Panc1 (cell line): Measurements from ENCODE around the gene GALNT15. TPM values are rescaled to one million over a fixed set of nuclear protein-coding genes. Genes with fewer than 3 reads are reported as not detected.

Source experiments
- ATAC-seq: fragments of 200-7000 bp; cut with Tn5 transposase; 2 replicates; pipeline ENCODE4 v1.9.1; 2020; ENCODE audit warnings: mild to moderate bottlenecking, moderate library complexity
- BruUV-seq: library from RNA; stranded (reverse); fragments of 400-500 nt; replicated peaks from 2 replicates; lab custom pipeline; 2021; lab: Mats Ljungman, UMichigan
- CTCF ChIA-PET: fragments of 300-600 bp; sonication (Branson Sonifier 250); formaldehyde crosslinking; loops from one replicate; lab custom pipeline; 2022; ENCODE audit warnings: antibody characterized with exemption; lab: Charles Lee
- POLR2A ChIA-PET: fragments of 300-600 bp; sonication (Branson Sonifier 250); formaldehyde crosslinking; loops from one replicate; lab custom pipeline; 2022; ENCODE audit warnings: antibody characterized with exemption; lab: Charles Lee
- DNase-seq: peaks from one replicate; pipeline ENCODE4 v3.0.0-alpha.2; 2010; ENCODE audit warnings: low read depth, low spot score
- H3K27ac ChIP-seq: 2 replicates; pipeline ENCODE4 v1.5.1; 2011; ENCODE audit warnings: mild to moderate bottlenecking, low read length, inconsistent platforms
- H3K27me3 ChIP-seq: fragments of 200-500 bp; sonication (Bioruptor generic); 2 replicates; pipeline ENCODE4 v1.6.0; 2014; ENCODE audit warnings: low read length, inconsistent platforms; ENCODE audit not compliant: control insufficient read depth, insufficient read depth
- H3K36me3 ChIP-seq: fragments of 200-500 bp; sonication (Bioruptor generic); 2 replicates; pipeline ENCODE4 v1.5.1; 2014; ENCODE audit warnings: inconsistent platforms, mild to moderate bottlenecking, low read length, moderate library complexity; ENCODE audit not compliant: control insufficient read depth, insufficient read depth
- H3K4me1 ChIP-seq: 2 replicates; pipeline ENCODE4 v1.5.1; 2011; ENCODE audit warnings: inconsistent platforms, mild to moderate bottlenecking, low read length, moderate library complexity; ENCODE audit not compliant: control insufficient read depth, insufficient read depth
- H3K4me3 ChIP-seq, 2 experiments: 2 replicates each; pipeline ENCODE4 v1.5.1; 2011 to 2012; ENCODE audit warnings: low read depth in 2 of 2, low read length in 2 of 2, mild to moderate bottlenecking in 2 of 2, inconsistent platforms in 1 of 2, moderate library complexity in 1 of 2
- H3K9me3 ChIP-seq: fragments of 200-500 bp; sonication (Bioruptor generic); 2 replicates; pipeline ENCODE4 v1.5.1; 2014; ENCODE audit warnings: low read depth, mild to moderate bottlenecking, inconsistent platforms, low read length, moderate library complexity; ENCODE audit not compliant: control insufficient read depth, insufficient read depth
- POLR2AphosphoS5 ChIP-seq: IDR thresholded peaks from 2 replicates; pipeline ENCODE4 v1.6.1; 2012; ENCODE audit warnings: mild to moderate bottlenecking, low read depth, low read length, moderate library complexity
- in situ Hi-C: cut with HindIII; loops from 2 replicates; pipeline ENCODE4 v1.10.0; 2016; ENCODE audit warnings: low sequenced_read_pairs, low pct_unique_long_range_greater_than_20kb
- intact Hi-C: fragments of 100-400 bp; cut with micrococcal nuclease; formaldehyde crosslinking; loops from one replicate; pipeline ENCODE4 v1.10.0; 2022; ENCODE audit not compliant: unreplicated experiment
- total RNA-seq: library from RNA; stranded (reverse); gene quantifications from one replicate; pipeline ENCODE4 v1.2.1, GENCODE V29; 2021; ENCODE audit not compliant: unreplicated experiment

GALNT15 gene
- total RNA-seq, 1 experiment from 2014 or later: 0.10 TPM

GRCh38 chr3:16280671-16281070 lies 106.2 kb downstream of the GALNT15 start:
- ChIA-PET CTCF (no interaction called here), POLR2A (no interaction called here)
- H3K9me3 ChIP-seq: no peaks in the 10 kb centered on the region
- no peak overlapping the region for H3K4me3 ChIP-seq
- in situ Hi-C loops: no loop called here
- TF ChIP-seq POLR2AphosphoS5: no peak
- no TSS peak for BruUV-seq
- no peaks in the 10 kb centered on the region for H3K27me3 ChIP-seq
- H3K27ac ChIP-seq: no peak overlapping the region
- no peak for ATAC-seq
- no peaks in the 10 kb centered on the region for H3K36me3 ChIP-seq
- DNase-seq: no peak
- H3K4me1 ChIP-seq: no peaks in the 10 kb centered on the region
- intact Hi-C loops: no loop called here

Other genes with a start within 250 kb of the GALNT15 start
- gene DPH3, start 90.3 kb downstream of the GALNT15 start, total RNA-seq: 16.5 TPM
- 6.6 TPM for gene OXNAD1, start 90.5 kb downstream of the GALNT15 start, total RNA-seq